Adipose tissue (tissue), 3 donors: ENCODE data around the gene LRRK1. TPM values are rescaled to one million over a fixed set of nuclear protein-coding genes. Genes with fewer than 3 reads are reported as not detected.

ENCODE experiments used
- H3K27ac ChIP-seq: one replicate; pipeline ENCODE4 v1.5.1; 2013; ENCODE audit warnings: low read depth, low read length
- WGBS, 3 donors: extraction: QIAGEN DNeasy Blood & Tissue Kit; methylation state at CpG; one replicate each; pipeline ENCODE4 v1.1.7; 2013; 5-methylcytosine and 5-hydroxymethylcytosine counted together
- polyA plus RNA-seq, 3 donors: library from polyadenylated mRNA; stranded (reverse); fragments of 200-250 nt; gene quantifications; one replicate each; pipeline ENCODE4 v1.2.3, GENCODE V29; 2013
- donor health status: healthy with polysubstance abuse.
- donor health status: Bipolar disorder and iron deficiency.
- donor health status: healthy.

Gene LRRK1
- polyA plus RNA-seq, 3 donors, result 5.2 to 11.5 (median 5.9) TPM

GRCh38 chr15:101052031-101052620 is 133.0 kb downstream of the LRRK1 start:
- 74 to 90% (median 81%) methylated on average over 13 of the region's 13 CpGs for WGBS, 3 donors

GRCh38 chr15:101052681-101053121 is 133.5 kb downstream of the LRRK1 start:
- WGBS, 3 donors, result 95 to 97% (median 96%) methylated on average over 20 of the region's 20 CpGs
- H3K27ac ChIP-seq, result no peak overlapping the region

More at GRCh38 chr15:101052031-101052620, 133.0 kb downstream of the LRRK1 start:
- no peak overlapping the region for H3K27ac ChIP-seq

DNA sequence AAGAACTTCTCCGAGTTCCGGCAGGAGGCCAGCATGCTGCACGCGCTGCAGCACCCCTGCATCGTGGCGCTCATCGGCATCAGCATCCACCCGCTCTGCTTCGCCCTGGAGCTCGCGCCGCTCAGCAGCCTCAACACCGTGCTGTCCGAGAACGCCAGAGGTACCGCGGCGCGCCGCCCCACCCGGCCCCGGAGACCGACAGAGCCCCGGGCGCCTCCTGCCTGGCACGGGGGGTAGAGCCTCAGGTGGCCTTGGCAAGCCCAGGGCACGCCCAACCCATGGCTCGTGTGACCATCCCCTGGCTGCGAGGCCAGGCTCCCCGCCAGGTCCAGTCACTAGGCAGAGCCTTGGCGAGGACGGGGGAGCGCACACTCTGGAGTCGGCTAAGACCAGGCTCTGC is 134.1 kb downstream of the LRRK1 start:
- H3K27ac ChIP-seq, result no peak overlapping the region
- 91 to 97% (median 94%) methylated on average over 29 to 34 of the region's 34 CpGs for WGBS, 3 donors

DNA sequence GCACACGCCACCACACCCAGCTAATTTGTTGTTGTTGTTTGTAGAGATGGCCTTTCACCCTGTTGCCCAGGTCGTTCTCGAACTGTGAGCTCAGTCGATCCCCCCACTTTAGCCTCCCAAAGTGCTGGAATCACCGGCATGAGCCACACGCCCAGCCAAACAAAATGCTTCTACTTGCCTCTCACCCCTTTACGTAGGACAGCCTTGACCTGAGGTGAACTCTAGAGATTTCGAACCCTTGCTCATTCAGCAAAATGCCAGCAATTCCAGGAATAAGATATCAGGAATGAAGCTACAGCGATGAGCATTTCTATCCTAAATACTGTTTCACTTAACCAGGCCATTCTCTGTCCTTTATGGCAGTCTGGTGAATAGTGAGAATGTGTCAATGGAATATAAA is 135.0 kb downstream of the LRRK1 start:
- no peak overlapping the region for H3K27ac ChIP-seq
- WGBS, 3 donors, result 89 to 91% (median 89%) methylated on average over 9 of the region's 9 CpGs

- no peak overlapping the region for H3K27ac ChIP-seq
- 93 to 97% (median 96%) methylated on average over 12 of the region's 12 CpGs for WGBS, 3 donors
Measured at GRCh38 chr15:101054991-101055390, 135.8 kb downstream of the LRRK1 start.

- 92 to 94% (median 93%) methylated on average over 2 of the region's 2 CpGs for WGBS, 3 donors
- no peak overlapping the region for H3K27ac ChIP-seq
Measured at GRCh38 chr15:101055411-101055810, 136.3 kb downstream of the LRRK1 start.

DNA sequence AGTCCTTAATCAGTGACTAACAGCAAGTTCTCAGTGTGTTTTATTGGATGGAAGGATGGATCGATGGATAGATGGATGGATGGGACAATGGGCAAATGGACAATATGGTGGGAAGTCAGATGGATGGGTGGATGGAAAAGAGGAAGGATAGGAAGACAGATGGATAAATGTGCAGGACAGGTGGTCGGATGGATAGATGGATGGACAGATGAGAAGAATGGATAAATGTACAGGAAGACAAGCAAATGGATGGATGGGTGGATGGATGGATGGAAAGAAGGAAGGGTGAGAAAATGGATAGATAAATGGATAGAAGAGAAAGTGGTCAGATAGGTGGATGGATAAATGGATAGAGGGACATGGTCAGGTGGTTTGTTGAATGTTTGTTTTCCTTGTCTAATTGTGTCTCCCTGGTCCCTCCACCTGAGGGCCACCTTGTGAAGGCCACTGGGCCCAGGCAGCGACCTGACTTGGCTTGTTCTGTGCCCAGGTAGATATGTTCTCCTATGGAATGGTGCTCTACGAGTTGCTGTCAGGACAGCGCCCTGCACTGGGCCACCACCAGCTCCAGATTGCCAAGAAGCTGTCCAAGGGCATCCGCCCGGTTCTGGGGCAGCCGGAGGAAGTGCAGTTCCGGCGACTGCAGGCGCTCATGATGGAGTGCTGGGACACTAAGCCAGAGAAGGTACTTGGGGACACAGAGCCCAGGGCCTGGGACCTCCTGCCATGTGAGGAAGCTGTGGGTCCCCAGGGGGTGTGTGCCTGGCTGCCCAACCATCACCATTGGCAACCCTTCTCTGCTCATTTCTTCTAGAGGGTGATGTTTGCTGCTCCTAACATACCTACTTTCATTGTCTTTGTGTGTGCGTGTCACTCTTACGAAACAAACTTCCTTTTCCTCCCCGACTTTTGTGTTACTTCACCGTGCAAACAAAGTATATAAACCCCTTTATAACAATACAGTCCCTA is 137.5 kb downstream of the LRRK1 start:
- no peak overlapping the region for H3K27ac ChIP-seq
- WGBS, 3 donors, result 70 to 86% (median 74%) methylated on average over 15 of the region's 15 CpGs

GRCh38 chr15:101057841-101058407 is 138.8 kb downstream of the LRRK1 start:
- 85 to 93% (median 90%) methylated on average over 14 of the region's 14 CpGs for WGBS, 3 donors
- no peak overlapping the region for H3K27ac ChIP-seq

GRCh38 chr15:101058735-101059134 is 139.6 kb downstream of the LRRK1 start:
- 86 to 98% (median 91%) methylated on average over 12 of the region's 12 CpGs for WGBS, 3 donors
- H3K27ac ChIP-seq, result no peak overlapping the region

- 77 to 85% (median 85%) methylated on average over 16 of the region's 16 CpGs for WGBS, 3 donors
- H3K27ac ChIP-seq, result no peak overlapping the region
Measured at GRCh38 chr15:101059381-101060341, 140.5 kb downstream of the LRRK1 start.

DNA sequence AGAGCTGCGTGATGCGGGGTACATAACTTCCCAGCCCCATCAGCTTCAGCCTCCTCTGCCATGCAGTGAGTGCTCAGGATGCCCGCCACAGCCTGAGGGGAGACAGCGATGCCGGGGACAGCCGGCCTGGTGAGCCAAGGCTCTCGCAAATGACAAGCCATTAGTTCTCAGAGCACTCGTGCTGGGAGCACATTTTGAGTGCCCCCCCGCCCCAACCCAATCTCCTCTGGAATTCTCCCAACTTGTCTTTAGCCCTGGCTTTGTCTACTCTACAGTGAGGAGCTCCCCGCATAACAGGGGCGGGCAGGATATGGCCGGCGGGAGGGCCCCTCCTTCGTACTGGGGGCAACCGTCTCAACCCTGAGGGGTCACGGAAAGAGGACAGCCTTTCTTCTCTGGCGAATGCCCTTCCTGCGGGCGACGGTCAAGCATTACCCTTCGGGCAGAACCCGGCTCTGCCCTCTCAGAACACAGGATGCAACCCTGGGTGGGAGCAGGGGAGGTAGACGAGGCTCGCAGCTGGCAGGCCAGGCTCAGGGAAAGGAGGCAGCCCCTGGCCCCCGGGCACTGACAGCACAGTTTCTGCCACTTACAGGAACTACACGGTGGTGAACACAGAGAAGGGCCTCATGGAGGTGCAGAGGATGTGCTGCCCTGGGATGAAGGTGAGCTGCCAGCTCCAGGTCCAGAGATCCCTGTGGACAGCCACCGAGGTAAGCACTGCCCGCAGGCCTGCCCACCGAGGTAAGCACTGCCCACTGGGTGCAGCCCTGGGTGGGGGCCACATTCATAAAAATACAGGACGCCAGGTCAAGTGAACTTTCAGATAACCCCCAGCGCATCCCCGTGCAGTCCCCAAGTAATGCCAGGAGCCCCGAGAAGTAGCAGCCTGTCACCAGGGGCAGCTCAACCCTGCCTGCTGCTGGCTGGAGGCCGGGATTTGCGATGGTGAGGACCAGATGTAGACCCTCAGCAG is 141.7 kb downstream of the LRRK1 start:
- H3K27ac ChIP-seq, result no peak overlapping the region
- WGBS, 3 donors, result 90 to 93% (median 92%) methylated on average over 35 of the region's 35 CpGs

DNA sequence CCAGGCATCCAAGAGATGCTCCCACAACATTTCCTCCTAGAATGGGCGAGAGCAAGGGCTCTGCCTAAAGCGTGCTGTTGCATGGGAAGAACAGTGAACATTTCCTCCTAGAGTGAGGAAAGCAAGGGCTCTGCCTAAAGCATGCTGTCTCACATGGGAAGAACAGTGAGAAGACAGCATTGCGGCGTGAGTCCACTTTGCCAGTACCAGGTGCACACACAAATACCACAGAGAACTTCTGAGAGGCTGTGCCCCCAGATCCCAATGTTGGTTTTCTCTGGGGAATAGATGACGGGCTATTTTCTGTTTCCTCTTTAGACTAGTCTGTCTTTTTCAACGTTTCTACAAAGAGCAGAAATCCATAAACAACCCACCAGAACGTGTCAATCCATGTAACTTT is 142.9 kb downstream of the LRRK1 start:
- no peak overlapping the region for H3K27ac ChIP-seq
- 72 to 85% (median 80%) methylated on average over 7 of the region's 7 CpGs for WGBS, 3 donors

GRCh38 chr15:101062471-101063171 is 143.5 kb downstream of the LRRK1 start:
- H3K27ac ChIP-seq, result no peak overlapping the region
- 91 to 95% (median 93%) methylated on average over 18 of the region's 18 CpGs for WGBS, 3 donors

GRCh38 chr15:101063212-101063611 is 144.1 kb downstream of the LRRK1 start:
- no peak overlapping the region for H3K27ac ChIP-seq
- WGBS, 3 donors, result 84 to 91% (median 87%) methylated on average over 9 of the region's 9 CpGs

DNA sequence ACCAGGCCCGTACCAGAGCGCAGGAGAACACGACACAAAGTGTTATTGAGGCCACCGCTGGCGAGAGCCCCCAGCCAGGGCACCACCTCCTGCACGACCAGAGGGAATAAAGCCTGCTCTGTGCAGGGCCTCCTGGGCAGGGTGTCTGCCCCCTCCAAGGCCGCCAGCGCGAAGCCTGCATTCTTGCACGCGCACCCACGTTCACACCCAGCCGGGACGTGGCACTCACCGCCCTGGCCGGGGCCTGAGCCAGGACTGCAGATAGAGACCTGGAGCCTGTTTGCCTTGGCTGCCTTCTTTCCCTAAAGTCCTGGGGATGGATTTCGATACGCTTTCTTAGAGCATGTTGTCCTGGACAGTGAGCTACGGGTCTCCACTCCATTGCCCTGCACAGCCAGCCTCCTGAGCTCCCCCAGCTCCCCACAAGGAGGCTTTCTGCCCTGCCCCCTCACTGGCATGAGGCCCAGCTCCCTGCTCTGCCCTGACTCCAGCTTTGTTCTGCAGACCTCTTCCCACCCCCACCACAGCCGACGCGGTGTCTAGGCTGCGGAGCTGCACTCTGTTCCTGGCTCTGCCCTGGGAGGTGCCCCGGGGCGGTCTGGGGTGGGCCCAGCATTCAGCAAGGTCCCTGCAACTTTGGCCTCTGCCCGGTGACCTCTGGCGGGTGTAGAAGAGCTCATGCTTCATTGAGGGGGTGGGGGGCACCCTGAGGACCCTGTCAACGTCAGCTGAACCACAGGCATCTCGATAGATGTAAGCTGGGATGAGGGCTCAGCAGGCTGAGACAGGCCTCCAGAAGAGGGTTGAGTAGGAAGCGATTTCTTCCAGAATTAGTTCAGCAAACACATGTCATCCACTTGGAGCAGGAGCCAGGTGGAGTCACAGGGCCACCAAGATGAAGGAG is 145.0 kb downstream of the LRRK1 start:
- WGBS, 3 donors, result 66 to 76% (median 73%) methylated on average over 25 to 30 of the region's 30 CpGs
- H3K27ac ChIP-seq, result no peak overlapping the region
